ELF-1 (cell line): ENCODE results near the gene TCTN1.
"Not testable (repeated sequence)": the region's sequence is repeated elsewhere in the genome, so short reads cannot be mapped to it uniquely, and the experiment has no call there.

Experiments
- DNase-seq: peaks from one replicate; pipeline ENCODE4 v3.0.0-alpha.2; 2016; ENCODE audit warnings: low read depth, low spot score

Gene TCTN1

GRCh38 chr12:110613771-110614684, at the start of gene TCTN1:
TCTN1 (plus strand) TSS chr12:110614129; CDS start chr12:110614183, 54 bp downstream.
- peak; percentile 96 for DNase-seq

- DNase-seq = no peak
Measured at GRCh38 chr12:110564471-110564991, 49.4 kb upstream of the TCTN1 start.

DNA sequence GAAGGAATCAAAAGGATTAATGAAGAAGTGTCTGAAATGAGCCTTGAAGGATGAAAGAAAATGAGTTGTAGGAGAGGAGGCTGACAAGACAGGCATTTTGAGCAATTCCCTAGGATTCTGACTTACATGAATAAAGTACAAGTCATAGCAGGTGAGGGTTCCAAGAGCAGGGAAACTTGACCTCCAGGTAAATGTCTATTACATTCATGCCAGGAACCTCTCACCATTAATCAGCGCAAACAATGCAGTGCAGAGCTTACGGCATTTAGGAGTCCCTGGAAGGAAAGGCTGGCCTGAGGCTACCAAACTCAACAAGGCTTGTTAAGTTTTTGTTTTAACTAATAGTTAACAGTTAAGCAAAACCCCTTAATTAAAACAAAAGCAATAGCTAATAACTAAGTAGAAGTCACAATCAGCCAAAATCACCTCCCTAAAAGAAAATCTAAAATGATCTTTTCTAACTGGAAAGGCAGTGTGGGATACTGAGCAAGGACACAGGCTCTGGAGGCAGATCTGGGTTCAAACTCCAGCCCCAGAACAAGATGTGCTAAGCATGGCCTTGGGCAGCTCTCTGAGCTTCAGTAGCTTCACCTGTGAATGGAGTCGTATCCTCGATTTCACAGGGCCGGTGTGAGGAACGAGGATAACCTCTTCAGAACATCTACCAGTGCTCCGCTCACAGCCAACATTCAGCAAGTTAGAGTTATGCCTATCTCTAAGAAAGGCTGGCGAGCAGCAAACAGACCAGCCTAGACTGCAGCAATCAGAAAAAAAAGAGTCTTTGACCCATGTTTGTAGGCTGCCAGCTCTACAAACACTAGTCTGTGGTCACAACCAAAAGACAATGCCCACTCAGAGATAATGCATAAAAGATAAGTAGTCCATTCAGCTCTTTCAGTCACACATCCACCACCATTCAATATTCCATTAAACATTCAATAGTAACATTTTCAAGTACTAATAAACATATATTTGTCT, 47.7 kb upstream of the TCTN1 start:
- DNase-seq = no peak

GRCh38 chr12:110566993-110567392, 46.9 kb upstream of the TCTN1 start:
- DNase-seq = no peak

- DNase-seq = no peak
Measured at GRCh38 chr12:110568752-110569151, 45.2 kb upstream of the TCTN1 start.

GRCh38 chr12:110569838-110570237, 44.1 kb upstream of the TCTN1 start:
- not testable (repeated sequence) for DNase-seq

DNA sequence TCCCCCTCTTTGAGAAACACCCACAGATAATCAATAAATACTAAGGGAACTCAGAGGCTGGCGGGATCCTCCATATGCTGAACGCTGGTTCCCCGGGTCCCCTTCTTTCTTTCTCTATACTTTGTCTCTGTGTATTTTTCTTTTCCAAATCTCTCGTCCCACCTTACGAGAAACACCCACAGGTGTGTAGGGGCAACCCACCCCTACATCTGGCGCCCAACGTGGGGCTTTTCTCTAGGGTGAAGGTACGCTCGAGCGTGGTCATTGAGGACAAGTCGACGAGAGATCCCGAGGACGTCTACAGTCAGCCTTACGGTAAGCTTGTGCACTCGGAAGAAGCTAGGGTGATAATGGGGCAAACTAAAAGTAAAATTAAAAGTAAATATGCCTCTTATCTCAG, 43.1 kb upstream of the TCTN1 start:
- DNase-seq = not testable (repeated sequence)

GRCh38 chr12:110574044-110574443, 39.9 kb upstream of the TCTN1 start:
- DNase-seq = no peak

- DNase-seq = not testable (repeated sequence)
Measured at GRCh38 chr12:110574717-110575230, 39.2 kb upstream of the TCTN1 start.

GRCh38 chr12:110575326-110575725, 38.6 kb upstream of the TCTN1 start:
- DNase-seq = no peak

DNA sequence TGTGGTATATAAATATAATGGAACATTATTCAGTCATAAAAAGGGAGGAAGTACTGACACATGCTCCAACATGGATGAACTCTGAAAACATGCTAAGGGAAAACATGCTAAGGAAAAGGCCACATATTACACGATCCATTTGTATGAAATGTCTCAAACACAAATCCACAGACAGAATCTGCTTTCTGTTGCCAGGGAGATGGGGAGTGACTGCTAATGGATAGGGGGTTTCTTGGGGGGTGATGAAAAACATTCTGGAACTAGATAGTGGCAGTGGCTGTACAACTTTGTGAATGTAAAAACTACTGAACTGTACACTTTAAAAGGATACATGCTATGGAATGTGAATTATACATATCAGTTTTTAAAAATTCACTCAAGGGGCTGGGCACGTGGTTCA, 37.4 kb upstream of the TCTN1 start:
- no peak for DNase-seq

GRCh38 chr12:110577864-110578693, 35.9 kb upstream of the TCTN1 start:
- DNase-seq = no peak

- DNase-seq = no peak
Measured at GRCh38 chr12:110578694-110579534, 35.0 kb upstream of the TCTN1 start.

DNA sequence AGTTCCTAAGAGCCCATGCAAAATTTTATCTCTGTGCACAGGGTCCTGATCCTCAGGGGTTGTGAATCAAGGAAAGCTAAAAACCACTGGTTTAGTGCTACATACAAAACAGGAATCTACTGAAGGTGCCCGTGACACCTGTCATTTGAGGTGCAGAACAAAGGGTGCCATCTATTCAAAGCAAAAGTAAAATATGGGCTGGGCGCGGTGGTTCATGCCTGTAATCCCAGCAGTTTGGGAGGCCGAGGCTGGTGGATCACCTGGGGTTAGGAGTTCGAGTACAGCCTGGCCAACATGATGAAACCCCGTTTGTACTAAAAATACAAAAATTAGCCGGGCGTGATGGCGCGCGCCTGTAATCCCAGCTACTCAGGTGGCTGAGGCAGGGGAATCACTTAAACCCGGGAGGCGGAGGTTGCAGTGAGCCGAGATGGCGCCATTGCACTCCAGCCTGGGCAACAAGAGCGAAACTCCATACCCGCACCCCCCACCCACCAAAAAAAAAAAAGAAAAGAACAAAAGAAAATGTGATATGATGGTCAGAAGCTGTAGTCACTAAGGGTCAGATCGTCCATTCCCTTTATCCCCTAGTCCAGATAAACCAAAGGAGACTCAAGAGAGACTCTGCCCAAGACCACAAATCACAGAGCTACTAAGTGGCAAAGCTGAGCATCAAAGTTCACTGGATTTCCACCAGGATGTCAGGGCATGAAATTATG, 34.2 kb upstream of the TCTN1 start:
- DNase-seq = no peak

GRCh38 chr12:110581931-110582275, 32.0 kb upstream of the TCTN1 start:
- no peak for DNase-seq

- peak; percentile 58 for DNase-seq
Measured at GRCh38 chr12:110582276-110583136, 31.4 kb upstream of the TCTN1 start.

GRCh38 chr12:110583137-110584059, 30.5 kb upstream of the TCTN1 start, which contains the start of gene PPTC7:
PPTC7 (minus strand) TSS chr12:110583318; CDS start chr12:110583031, 287 bp downstream.
- DNase-seq = peak; percentile 93
